Effector memory CD4-positive, alpha-beta T cell (primary cell): Measurements from ENCODE around the gene CPZ.
"Not testable (repeated sequence)": the region's sequence is repeated elsewhere in the genome, so short reads cannot be mapped to it uniquely, and the experiment has no call there.

ENCODE experiments used
- DNase-seq, 3 donors: peaks; one replicate each; pipeline ENCODE4 v3.0.0-alpha.2; 2020
- H3K27ac ChIP-seq: 2 replicates; pipeline ENCODE4 v1.7.0; 2013; ENCODE audit warnings: mild to moderate bottlenecking, low read length, moderate library complexity; ENCODE audit not compliant: insufficient read depth, poor library complexity, severe bottlenecking
- H3K27me3 ChIP-seq: replicated peaks from 2 replicates; pipeline ENCODE4 v1.7.0; 2013; ENCODE audit warnings: mild to moderate bottlenecking, low read length; ENCODE audit not compliant: insufficient read depth, control insufficient read depth, poor library complexity, severe bottlenecking
- H3K36me3 ChIP-seq: 2 replicates; pipeline ENCODE4 v1.7.0; 2013; ENCODE audit warnings: mild to moderate bottlenecking, low read length, moderate library complexity; ENCODE audit not compliant: control insufficient read depth, insufficient read depth
- H3K4me1 ChIP-seq: 2 replicates; pipeline ENCODE4 v1.7.0; 2013; ENCODE audit warnings: low read length, mild to moderate bottlenecking; ENCODE audit not compliant: control insufficient read depth, insufficient read depth, poor library complexity, severe bottlenecking
- H3K4me3 ChIP-seq: 2 replicates; pipeline ENCODE4 v1.7.0; 2013; ENCODE audit warnings: low read length, low read depth, mild to moderate bottlenecking; ENCODE audit not compliant: insufficient read depth, poor library complexity, severe bottlenecking
- H3K9me3 ChIP-seq: 2 replicates; pipeline ENCODE4 v1.7.0; 2013; ENCODE audit warnings: mild to moderate bottlenecking, low read length, moderate library complexity; ENCODE audit not compliant: control insufficient read depth

The CPZ gene

GRCh38 chr4:8617486-8618040 lies 25.0 kb downstream of the CPZ start:
- Histone ChIP-seq H3K27ac (no peak overlapping the region), H3K4me3 (no peak overlapping the region), H3K27me3 (no peaks in the 10 kb centered on the region), H3K36me3 (no peaks in the 10 kb centered on the region), H3K4me1 (no peaks in the 10 kb centered on the region), H3K9me3 (no peaks in the 10 kb centered on the region)
- no peak for DNase-seq

- no peak overlapping the region for H3K4me3 ChIP-seq
- H3K36me3 ChIP-seq = no peaks in the 10 kb centered on the region
- H3K4me1 ChIP-seq = no peaks in the 10 kb centered on the region
- H3K27ac ChIP-seq = no peak overlapping the region
- H3K9me3 ChIP-seq = no peaks in the 10 kb centered on the region
- DNase-seq = no peak
- no peaks in the 10 kb centered on the region for H3K27me3 ChIP-seq
Observed at GRCh38 chr4:8618421-8618820, 25.9 kb downstream of the CPZ start.

GRCh38 chr4:8618961-8619720 lies 26.6 kb downstream of the CPZ start:
- no peak for DNase-seq

GRCh38 chr4:8621135-8621534 lies 28.6 kb downstream of the CPZ start:
- not testable (repeated sequence) for H3K36me3 ChIP-seq, DNase-seq, H3K9me3 ChIP-seq, H3K4me1 ChIP-seq, H3K27me3 ChIP-seq, H3K4me3 ChIP-seq, H3K27ac ChIP-seq

More at GRCh38 chr4:8618961-8619720, 26.6 kb downstream of the CPZ start:
- no peaks in the 10 kb centered on the region for H3K9me3 ChIP-seq
- no peaks in the 10 kb centered on the region for H3K27me3 ChIP-seq
- no peaks in the 10 kb centered on the region for H3K36me3 ChIP-seq
- H3K4me1 ChIP-seq = no peaks in the 10 kb centered on the region
- H3K4me3 ChIP-seq = no peak overlapping the region
- H3K27ac ChIP-seq = no peak overlapping the region

- not testable (repeated sequence) for H3K36me3 ChIP-seq, DNase-seq, H3K27ac ChIP-seq, H3K9me3 ChIP-seq, H3K4me1 ChIP-seq, H3K27me3 ChIP-seq, H3K4me3 ChIP-seq
Observed at GRCh38 chr4:8624601-8625272, 32.2 kb downstream of the CPZ start.

GRCh38 chr4:8630240-8630905 lies 37.8 kb downstream of the CPZ start:
- not testable (repeated sequence) for H3K4me1 ChIP-seq, H3K27me3 ChIP-seq, H3K36me3 ChIP-seq, H3K9me3 ChIP-seq, H3K27ac ChIP-seq, DNase-seq, H3K4me3 ChIP-seq

GRCh38 chr4:8631896-8632295 lies 39.3 kb downstream of the CPZ start:
- not testable (repeated sequence) for H3K27me3 ChIP-seq, H3K36me3 ChIP-seq, H3K27ac ChIP-seq, H3K4me3 ChIP-seq, H3K9me3 ChIP-seq, H3K4me1 ChIP-seq, DNase-seq

GRCh38 chr4:8634773-8635172 lies 42.2 kb downstream of the CPZ start:
- not testable (repeated sequence) for H3K4me3 ChIP-seq, H3K27ac ChIP-seq, H3K27me3 ChIP-seq, H3K4me1 ChIP-seq, H3K36me3 ChIP-seq, H3K9me3 ChIP-seq, DNase-seq

DNA sequence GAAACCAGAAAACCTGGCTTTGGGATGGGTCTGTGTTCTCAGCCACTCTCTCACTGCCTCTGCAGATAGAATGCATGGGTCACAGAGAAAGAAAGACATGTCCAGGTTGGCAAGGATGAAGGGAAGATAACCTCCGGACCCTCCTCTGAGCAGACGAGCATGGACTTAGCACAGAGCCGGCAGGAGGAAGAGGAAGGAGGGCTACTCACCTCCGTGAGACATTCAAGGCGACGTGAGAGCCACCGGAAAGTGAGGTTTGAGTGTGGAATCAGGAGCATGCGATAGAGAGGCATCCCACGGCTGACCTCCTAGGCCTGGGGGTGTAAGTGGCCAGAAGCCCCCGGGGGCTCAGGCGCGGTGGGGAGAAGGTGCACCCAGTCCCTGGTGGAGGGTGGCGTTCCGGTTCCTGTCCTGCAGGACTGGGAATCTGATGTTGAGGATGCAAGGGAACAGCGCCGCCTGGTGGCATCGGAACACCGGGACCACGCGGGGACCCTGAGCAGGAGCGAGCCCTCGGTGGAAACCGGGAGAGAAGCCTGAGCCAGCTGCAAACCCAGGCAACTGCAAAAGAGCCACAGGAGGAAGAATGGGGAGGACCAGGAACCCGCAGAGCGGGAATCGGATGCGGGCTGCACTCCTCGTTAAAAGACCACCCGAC lies 43.5 kb downstream of the CPZ start:
- H3K27ac ChIP-seq, DNase-seq, H3K9me3 ChIP-seq, H3K4me3 ChIP-seq, H3K27me3 ChIP-seq, H3K4me1 ChIP-seq, H3K36me3 ChIP-seq: not testable (repeated sequence)
